ENCODE measurements around the gene PHC2.

Gene PHC2

GRCh38 chr1:33330361-33330890 is 100.5 kb downstream of the PHC2 start:
- no peak for DNase-seq (ENCODE audit: low spot score)

- DNase-seq (ENCODE audit: low spot score): no peak
Measured at GRCh38 chr1:33329600-33330305, 101.1 kb downstream of the PHC2 start.

- DNase-seq (ENCODE audit: low spot score): no peak
Measured at GRCh38 chr1:33328817-33329216, 102.1 kb downstream of the PHC2 start.

GRCh38 chr1:33327587-33328325 is 103.1 kb downstream of the PHC2 start:
- peak; percentile 77 for DNase-seq (ENCODE audit: low spot score)

GRCh38 chr1:33326785-33327184 is 104.1 kb downstream of the PHC2 start:
- no peak for DNase-seq (ENCODE audit: low spot score)

- DNase-seq (ENCODE audit: low spot score): no peak
Measured at GRCh38 chr1:33324677-33325575, 106.0 kb downstream of the PHC2 start.

GRCh38 chr1:33323663-33324477 is 107.0 kb downstream of the PHC2 start:
- DNase-seq (ENCODE audit: low spot score): no peak

DNA sequence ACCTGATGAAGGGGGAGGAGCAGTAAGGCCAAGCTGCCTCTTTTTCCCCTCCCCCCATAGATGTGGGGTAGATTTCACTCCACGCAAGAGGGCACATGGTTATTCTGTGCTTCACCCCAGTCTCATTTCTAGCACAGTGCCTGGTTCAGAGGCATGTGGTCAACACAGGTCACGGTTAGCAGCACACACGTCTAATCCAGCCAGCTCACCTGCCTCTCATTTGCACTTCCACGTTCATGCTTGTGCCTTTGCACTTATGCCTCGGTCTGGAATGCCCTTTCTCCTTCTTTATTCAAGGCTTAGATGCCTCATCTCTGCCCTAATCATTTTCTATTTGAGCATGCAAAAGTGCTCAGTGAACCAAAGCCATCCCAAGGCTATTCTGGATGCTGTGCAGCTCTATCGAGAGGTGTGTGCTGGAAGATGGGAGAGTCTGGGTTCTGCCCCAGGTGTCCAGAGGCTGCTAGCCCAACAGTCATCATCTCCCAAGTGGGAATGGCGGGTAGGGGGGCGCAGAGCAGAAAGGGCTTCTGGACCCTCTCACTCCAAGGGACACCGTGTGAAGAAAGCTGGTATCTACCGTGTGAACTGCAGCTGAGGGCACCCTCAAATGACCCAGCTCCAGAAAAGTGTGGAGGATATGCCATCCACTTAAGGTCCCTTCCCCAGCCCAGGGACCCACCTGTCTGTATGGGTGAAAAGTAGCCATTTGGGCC is 107.9 kb downstream of the PHC2 start:
- no peak for DNase-seq (ENCODE audit: low spot score)

DNA sequence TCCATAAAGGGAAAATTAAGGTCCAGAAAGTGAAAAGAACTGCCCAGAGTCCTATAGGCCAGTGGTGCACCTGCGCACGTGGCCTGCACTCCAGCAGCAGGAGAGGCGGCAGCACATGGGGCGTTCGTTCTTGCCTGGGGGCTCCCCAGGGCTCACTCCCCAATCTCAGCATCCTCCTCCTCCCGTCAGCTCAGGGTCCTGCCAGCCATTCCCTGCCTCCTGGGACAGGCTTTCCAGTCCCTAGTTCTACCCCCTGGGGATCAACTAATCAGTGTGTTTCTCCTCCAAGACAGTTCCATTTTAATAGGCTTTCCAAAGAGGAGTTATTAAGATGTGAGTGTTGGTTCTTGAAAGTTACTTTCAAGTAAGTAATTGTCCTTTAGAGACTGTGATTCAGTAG is 108.8 kb downstream of the PHC2 start:
- no peak for DNase-seq (ENCODE audit: low spot score)

- DNase-seq (ENCODE audit: low spot score): no peak
Measured at GRCh38 chr1:33321178-33321577, 109.7 kb downstream of the PHC2 start.

DNA sequence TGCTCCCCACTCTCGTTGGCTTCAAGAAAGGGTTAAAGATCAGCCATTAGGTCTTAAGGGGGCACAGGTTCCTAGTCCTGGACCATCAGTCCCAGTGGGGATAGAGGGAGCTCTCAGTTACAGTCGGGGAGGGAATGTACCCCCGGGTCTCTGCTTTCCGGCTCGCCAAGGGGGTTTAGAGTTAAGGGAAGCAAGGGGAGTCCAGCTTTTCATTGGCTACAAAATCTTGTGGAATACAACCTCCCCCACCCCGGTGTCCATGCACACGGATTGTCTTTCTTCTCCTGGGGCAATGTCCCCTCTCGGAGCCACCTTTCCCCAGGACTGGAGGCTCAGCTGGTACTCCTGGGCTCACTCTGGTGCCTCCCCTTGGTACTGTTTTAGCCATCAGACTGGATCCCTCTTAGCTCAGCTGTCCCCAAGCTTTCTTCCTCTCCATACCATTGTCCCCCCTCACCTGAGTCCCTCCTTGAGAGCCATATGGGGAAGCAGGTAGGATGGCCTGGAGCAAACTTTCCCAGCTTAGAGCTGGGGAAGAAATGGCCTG is 110.2 kb downstream of the PHC2 start, which contains the start of gene A3GALT2:
TSS of gene A3GALT2 (minus strand) at position 480 of the 547 bp plus-strand sequence. CDS start at position 480, 0 bp downstream.
- no peak for DNase-seq (ENCODE audit: low spot score)

GRCh38 chr1:33319949-33320618 is 110.8 kb downstream of the PHC2 start:
- DNase-seq (ENCODE audit: low spot score): no peak

DNA sequence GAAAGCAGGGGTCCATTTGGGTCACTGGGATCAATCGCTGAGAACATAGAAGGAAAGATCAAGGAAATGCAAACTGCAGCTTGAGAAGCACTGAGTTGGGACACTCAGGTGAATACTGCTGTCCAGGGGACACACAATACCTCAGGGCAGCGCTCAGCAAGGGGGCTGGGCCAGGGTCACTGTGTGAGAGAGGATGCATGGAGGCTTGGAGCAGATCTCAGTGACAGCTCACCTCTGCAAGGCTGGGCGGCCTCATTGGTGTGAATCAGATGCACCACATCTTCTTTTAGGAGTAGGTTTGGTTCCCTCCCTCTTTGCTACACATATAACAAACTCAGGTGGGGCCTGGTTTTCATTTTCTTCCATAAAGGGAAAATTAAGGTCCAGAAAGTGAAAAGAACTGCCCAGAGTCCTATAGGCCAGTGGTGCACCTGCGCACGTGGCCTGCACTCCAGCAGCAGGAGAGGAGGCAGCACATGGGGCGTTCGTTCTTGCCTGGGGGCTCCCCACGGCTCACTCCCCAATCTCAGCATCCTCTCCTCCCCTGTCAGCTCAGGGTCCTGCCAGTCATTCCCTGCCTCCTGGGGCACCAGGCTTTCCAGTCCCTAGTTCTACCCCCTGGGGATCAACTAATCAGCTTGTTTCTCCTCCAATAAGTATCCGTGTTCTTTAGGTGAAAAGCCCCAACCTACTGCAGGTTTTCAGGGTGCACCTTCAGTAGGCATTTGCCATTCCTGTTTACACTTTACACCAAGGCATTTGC is 111.5 kb downstream of the PHC2 start:
- DNase-seq (ENCODE audit: low spot score): no peak

DNA sequence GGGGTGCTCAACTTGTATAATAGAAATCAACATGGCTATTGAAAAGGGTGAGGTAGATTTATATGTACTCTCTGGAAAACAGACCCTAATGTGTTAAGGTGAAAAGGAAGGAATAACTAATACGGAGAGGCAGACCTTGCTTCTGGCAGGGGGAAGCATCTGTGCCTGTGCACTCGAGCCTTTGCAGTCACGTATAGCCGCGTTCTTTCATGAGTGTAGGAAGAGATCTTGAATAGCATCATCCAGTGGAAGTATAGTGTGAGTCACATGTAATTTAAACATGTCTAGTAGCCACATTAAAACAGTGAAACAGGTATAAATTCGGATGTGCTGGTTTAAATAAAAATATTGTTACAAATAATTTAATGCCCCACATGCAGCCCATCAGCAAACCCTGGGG is 112.9 kb downstream of the PHC2 start:
- no peak for DNase-seq (ENCODE audit: low spot score)

DNA sequence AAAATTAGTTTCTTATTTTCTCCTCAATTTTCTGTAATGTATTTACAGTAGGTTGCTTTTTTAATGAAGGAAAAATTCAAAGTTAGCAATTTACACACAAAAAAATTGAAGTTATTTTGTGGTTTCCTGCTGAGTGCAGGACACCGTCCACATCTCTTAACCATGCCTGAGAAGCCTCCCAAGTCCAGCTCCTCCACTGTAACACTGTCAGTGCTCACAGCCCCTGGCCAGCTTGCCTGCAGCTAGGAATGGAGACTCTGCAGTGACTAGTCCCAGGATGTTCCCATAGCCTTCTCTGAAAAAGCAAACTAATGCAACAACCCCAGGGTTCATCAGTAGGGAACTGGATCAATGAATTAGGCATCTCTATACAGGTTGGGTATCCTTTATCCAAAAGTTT is 113.5 kb downstream of the PHC2 start:
- no peak for DNase-seq (ENCODE audit: low spot score)

GRCh38 chr1:33316601-33317000 is 114.3 kb downstream of the PHC2 start:
- no peak for DNase-seq (ENCODE audit: low spot score)

- DNase-seq (ENCODE audit: low spot score): no peak
Measured at GRCh38 chr1:33314416-33314815, 116.5 kb downstream of the PHC2 start.

DNA sequence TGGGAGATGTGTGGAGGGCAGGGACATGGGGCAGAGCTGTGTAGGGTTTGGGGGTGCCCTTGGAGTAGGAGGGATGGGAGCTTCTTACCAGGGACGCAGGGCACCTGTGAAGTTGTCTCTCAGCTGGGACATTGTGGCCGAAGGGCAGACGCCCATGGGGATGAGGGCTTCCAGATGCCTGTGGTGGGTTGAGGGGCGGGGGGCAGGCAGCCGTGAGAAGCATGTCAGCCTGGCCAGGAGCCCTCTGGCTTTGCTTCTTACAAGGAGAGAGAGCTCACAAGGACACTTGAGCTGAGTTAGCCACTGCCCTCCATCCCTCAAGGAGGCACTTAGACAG is 118.5 kb downstream of the PHC2 start:
- DNase-seq (ENCODE audit: low spot score): no peak
